ENCODE data around the gene URAD.

- no peak for TF ChIP-seq CTCF (IDR thresholded peaks at IDR 0.05; ENCODE audit: borderline replicate concordance, extremely low read depth, low read length, poor library complexity, severe bottlenecking)
- TF ChIP-seq EZH2 (IDR thresholded peaks at IDR 0.05; ENCODE audit: borderline replicate concordance, low read depth, low read length, severe bottlenecking), result no peak
Measured at GRCh38 chr13:28001049-28001448, 12.6 kb upstream of the URAD start.

Data from DND-41 (cell line).